ENCODE data around the gene ACD. TPM values are rescaled to one million over a fixed set of nuclear protein-coding genes. Genes with fewer than 3 reads are reported as not detected.

ACD gene
- total RNA-seq, 1 experiment from 2014 or later: 44.0 TPM

GRCh38 chr16:67707210-67707609, 47.1 kb upstream of the ACD start:
- no peak overlapping the region for H3K4me3 Mint-ChIP-seq (ENCODE audit: low read depth, unreplicated experiment)
- TF ChIP-seq CTCF (IDR thresholded peaks at IDR 0.05; ENCODE audit: unreplicated experiment): no peak
- no peaks in the 10 kb centered on the region for H3K4me1 Mint-ChIP-seq (ENCODE audit: low read depth, unreplicated experiment)
- BruUV-seq (replicated peaks): no TSS peak
- H3K27me3 Mint-ChIP-seq (ENCODE audit: unreplicated experiment): no peaks in the 10 kb centered on the region
- no peak for DNase-seq
- H3K36me3 Mint-ChIP-seq (ENCODE audit: insufficient read depth, unreplicated experiment): no peaks in the 10 kb centered on the region
- H3K9me3 Mint-ChIP-seq (ENCODE audit: low read depth, unreplicated experiment): no peaks in the 10 kb centered on the region
- intact Hi-C loops (cut with micrococcal nuclease; ENCODE audit: unreplicated experiment): no loop called here
- H3K27ac Mint-ChIP-seq (ENCODE audit: unreplicated experiment): no peak overlapping the region
- CTCF ChIA-PET: interaction anchor here (0.7 kb wide), 1 partner anchor 9 kb away, joined by 3 read pairs; no protein-coding TSS in a partner anchor

GRCh38 chr16:67704110-67704509, 44.0 kb upstream of the ACD start:
- BruUV-seq (replicated peaks): no TSS peak
- no peaks in the 10 kb centered on the region for H3K27me3 Mint-ChIP-seq (ENCODE audit: unreplicated experiment)
- H3K4me1 Mint-ChIP-seq (ENCODE audit: low read depth, unreplicated experiment): no peaks in the 10 kb centered on the region
- H3K9me3 Mint-ChIP-seq (ENCODE audit: low read depth, unreplicated experiment): no peaks in the 10 kb centered on the region
- H3K4me3 Mint-ChIP-seq (ENCODE audit: low read depth, unreplicated experiment): no peak overlapping the region
- DNase-seq: no peak
- no peak for TF ChIP-seq CTCF (IDR thresholded peaks at IDR 0.05; ENCODE audit: unreplicated experiment)
- intact Hi-C loops (cut with micrococcal nuclease; ENCODE audit: unreplicated experiment): no loop called here
- no peak overlapping the region for H3K27ac Mint-ChIP-seq (ENCODE audit: unreplicated experiment)
- CTCF ChIA-PET: no interaction called here
- no peaks in the 10 kb centered on the region for H3K36me3 Mint-ChIP-seq (ENCODE audit: insufficient read depth, unreplicated experiment)

GRCh38 chr16:67703626-67704025, 43.6 kb upstream of the ACD start:
- DNase-seq: no peak
- intact Hi-C loops (cut with micrococcal nuclease; ENCODE audit: unreplicated experiment): no loop called here
- Mint-ChIP-seq H3K36me3 (ENCODE audit: insufficient read depth, unreplicated experiment) (no peaks in the 10 kb centered on the region), H3K4me1 (ENCODE audit: low read depth, unreplicated experiment) (no peaks in the 10 kb centered on the region), H3K27ac (ENCODE audit: unreplicated experiment) (no peak overlapping the region), H3K4me3 (ENCODE audit: low read depth, unreplicated experiment) (no peak overlapping the region), H3K9me3 (ENCODE audit: low read depth, unreplicated experiment) (peaks cover 2% of the 10 kb centered on the region), H3K27me3 (ENCODE audit: unreplicated experiment) (no peaks in the 10 kb centered on the region)
- CTCF ChIA-PET: no interaction called here
- no peak for TF ChIP-seq CTCF (IDR thresholded peaks at IDR 0.05; ENCODE audit: unreplicated experiment)
- no TSS peak for BruUV-seq (replicated peaks)

GRCh38 chr16:67702130-67702529, 42.1 kb upstream of the ACD start:
- Mint-ChIP-seq H3K9me3 (ENCODE audit: low read depth, unreplicated experiment) (peaks cover 3% of the 10 kb centered on the region), H3K27ac (ENCODE audit: unreplicated experiment) (no peak overlapping the region), H3K4me3 (ENCODE audit: low read depth, unreplicated experiment) (no peak overlapping the region), H3K27me3 (ENCODE audit: unreplicated experiment) (no peaks in the 10 kb centered on the region), H3K4me1 (ENCODE audit: low read depth, unreplicated experiment) (peaks cover 8% of the 10 kb centered on the region), H3K36me3 (ENCODE audit: insufficient read depth, unreplicated experiment) (no peaks in the 10 kb centered on the region)
- CTCF ChIA-PET: no interaction called here
- TF ChIP-seq CTCF (IDR thresholded peaks at IDR 0.05; ENCODE audit: unreplicated experiment): no peak
- intact Hi-C loops (cut with micrococcal nuclease; ENCODE audit: unreplicated experiment): no loop called here
- BruUV-seq (replicated peaks): no TSS peak
- no peak for DNase-seq

Data from Calu3 (cell line).